HEK293 (cell line): Measurements from ENCODE around the gene ENKUR.

Source experiments
- CTCF ChIA-PET: fragments of 350-600 bp; formaldehyde crosslinking; extraction: SDS; loops from one replicate; lab custom pipeline; 2021; ENCODE audit warnings: antibody characterized with exemption; lab: Yijun Ruan, JAX
- POLR2A ChIA-PET: fragments of 300-600 bp; formaldehyde crosslinking; extraction: SDS; loops from one replicate; lab custom pipeline; 2020; ENCODE audit warnings: antibody characterized with exemption, inconsistent platforms; lab: Yijun Ruan, JAX
- H3K27ac ChIP-seq: fragments of 200-500 bp; sonication (Bioruptor generic); 2 replicates; pipeline ENCODE4 v1.5.1; 2014; ENCODE audit warnings: low read depth, low read length, control low read depth, inconsistent platforms; ENCODE audit errors: extremely low read depth
- H3K36me3 ChIP-seq, 2 experiments: fragments of 200-500 bp in 1 of 2; sonication (Bioruptor generic) in 1 of 2; 1 replicate in 1 of 2; 2 replicates in 1 of 2; pipeline ENCODE4 v1.5.1; 2014 to 2017; ENCODE audit warnings: inconsistent platforms in 2 of 2, low read length in 2 of 2; ENCODE audit not compliant: control insufficient read depth in 2 of 2, insufficient read depth in 1 of 2
- H3K4me1 ChIP-seq: fragments of 200-500 bp; sonication (Bioruptor generic); 2 replicates; pipeline ENCODE4 v1.5.1; 2014; ENCODE audit warnings: mild to moderate bottlenecking, low read length, inconsistent platforms; ENCODE audit not compliant: control insufficient read depth, insufficient read depth
- H3K4me3 ChIP-seq: 2 replicates; pipeline ENCODE4 v1.5.1; 2011; ENCODE audit warnings: low read depth, mild to moderate bottlenecking, control low read depth, low read length, moderate library complexity
- H3K9me3 ChIP-seq: fragments of 200-500 bp; sonication (Bioruptor generic); 2 replicates; pipeline ENCODE4 v1.5.1; 2014; ENCODE audit warnings: low read depth, low read length, inconsistent platforms; ENCODE audit not compliant: control insufficient read depth, insufficient read depth
- BCL11B ChIP-seq: fragments of 450-650 bp; formaldehyde crosslinking; IDR thresholded peaks from 2 replicates; pipeline ENCODE4 v1.5.1; 2016; ENCODE audit warnings: low read depth, missing biosample characterization, missing genetic modification characterization
- FEZF1 ChIP-seq: fragments of 450-650 bp; formaldehyde crosslinking; IDR thresholded peaks from 2 replicates; pipeline ENCODE4 v1.5.1; 2016; ENCODE audit warnings: missing biosample characterization, missing genetic modification characterization
- KLF8 ChIP-seq: fragments of 450-650 bp; formaldehyde crosslinking; IDR thresholded peaks from 2 replicates; pipeline ENCODE4 v1.5.1; 2016; ENCODE audit warnings: missing biosample characterization, missing genetic modification characterization
- PRDM1 ChIP-seq: fragments of 450-650 bp; formaldehyde crosslinking; IDR thresholded peaks from 2 replicates; pipeline ENCODE4; 2016; ENCODE audit warnings: missing biosample characterization, missing genetic modification characterization
- WT1 ChIP-seq: fragments of 450-650 bp; formaldehyde crosslinking; IDR thresholded peaks from 2 replicates; pipeline ENCODE4 v1.5.1; 2016; ENCODE audit warnings: missing biosample characterization, missing genetic modification characterization
- ZBTB48 ChIP-seq: fragments of 450-650 bp; formaldehyde crosslinking; IDR thresholded peaks from 2 replicates; pipeline ENCODE4 v1.5.1; 2016; ENCODE audit warnings: missing biosample characterization, missing genetic modification characterization
- ZFHX2 ChIP-seq: fragments of 450-650 bp; formaldehyde crosslinking; conservative IDR thresholded peaks from 2 replicates; pipeline ENCODE4 v1.5.1; 2016; ENCODE audit warnings: missing biosample characterization, missing genetic modification characterization
- ZNF146 ChIP-seq: fragments of 450-650 bp; formaldehyde crosslinking; IDR thresholded peaks from 2 replicates; pipeline ENCODE4 v1.5.1; 2016; ENCODE audit warnings: missing biosample characterization, missing genetic modification characterization
- ZNF214 ChIP-seq: fragments of 450-650 bp; formaldehyde crosslinking; IDR thresholded peaks from 2 replicates; pipeline ENCODE4 v1.5.1; 2017; ENCODE audit warnings: missing biosample characterization, mild to moderate bottlenecking, missing genetic modification characterization, borderline replicate concordance
- ZNF350 ChIP-seq: fragments of 450-650 bp; formaldehyde crosslinking; IDR thresholded peaks from 2 replicates; pipeline ENCODE4 v1.5.0; 2017; ENCODE audit warnings: missing biosample characterization, mild to moderate bottlenecking, missing genetic modification characterization
- ZNF404 ChIP-seq: fragments of 450-650 bp; formaldehyde crosslinking; IDR thresholded peaks from 2 replicates; pipeline ENCODE4 v1.5.1; 2017; ENCODE audit warnings: missing biosample characterization, missing genetic modification characterization
- ZNF514 ChIP-seq: fragments of 450-650 bp; formaldehyde crosslinking; IDR thresholded peaks from 2 replicates; pipeline ENCODE4 v1.5.1; 2016; ENCODE audit warnings: missing biosample characterization, missing genetic modification characterization
- ZNF561 ChIP-seq: fragments of 450-650 bp; IDR thresholded peaks from 2 replicates; pipeline ENCODE4 v1.5.1; 2018; ENCODE audit warnings: missing biosample characterization, missing genetic modification characterization, borderline replicate concordance
- ZNF600 ChIP-seq: fragments of 450-650 bp; formaldehyde crosslinking; IDR thresholded peaks from 2 replicates; pipeline ENCODE4 v1.5.1; 2016; ENCODE audit warnings: missing biosample characterization, missing genetic modification characterization
- ZNF654 ChIP-seq: fragments of 450-650 bp; formaldehyde crosslinking; IDR thresholded peaks from 2 replicates; pipeline ENCODE4 v1.5.1; 2016; ENCODE audit warnings: low read depth, missing biosample characterization, missing genetic modification characterization
- ZNF660 ChIP-seq: fragments of 450-650 bp; IDR thresholded peaks from 2 replicates; pipeline ENCODE4 v1.5.1; 2018; ENCODE audit warnings: missing biosample characterization, mild to moderate bottlenecking, missing genetic modification characterization
- ZNF707 ChIP-seq: fragments of 450-650 bp; formaldehyde crosslinking; IDR thresholded peaks from 2 replicates; pipeline ENCODE4 v1.5.1; 2016; ENCODE audit warnings: missing biosample characterization, missing genetic modification characterization
- ZNF791 ChIP-seq: fragments of 450-650 bp; formaldehyde crosslinking; IDR thresholded peaks from 2 replicates; pipeline ENCODE4 v1.5.1; 2016; ENCODE audit warnings: missing biosample characterization, missing genetic modification characterization
- TF ChIP-seq, protein P1 (sequence below): fragments of 450-650 bp; IDR thresholded peaks from 2 replicates; pipeline ENCODE4 v1.5.1; 2018; ENCODE audit warnings: missing biosample characterization, mild to moderate bottlenecking, missing genetic modification characterization
- TF ChIP-seq, protein P2 (sequence below): fragments of 450-650 bp; formaldehyde crosslinking; conservative IDR thresholded peaks from 2 replicates; pipeline ENCODE4 v1.5.1; 2016; ENCODE audit warnings: low read depth, missing biosample characterization, missing genetic modification characterization
- TF ChIP-seq, protein P3 (sequence below): fragments of 450-650 bp; formaldehyde crosslinking; IDR thresholded peaks from 2 replicates; pipeline ENCODE4 v1.5.1; 2016; ENCODE audit warnings: missing biosample characterization, missing genetic modification characterization

ENKUR gene

DNA sequence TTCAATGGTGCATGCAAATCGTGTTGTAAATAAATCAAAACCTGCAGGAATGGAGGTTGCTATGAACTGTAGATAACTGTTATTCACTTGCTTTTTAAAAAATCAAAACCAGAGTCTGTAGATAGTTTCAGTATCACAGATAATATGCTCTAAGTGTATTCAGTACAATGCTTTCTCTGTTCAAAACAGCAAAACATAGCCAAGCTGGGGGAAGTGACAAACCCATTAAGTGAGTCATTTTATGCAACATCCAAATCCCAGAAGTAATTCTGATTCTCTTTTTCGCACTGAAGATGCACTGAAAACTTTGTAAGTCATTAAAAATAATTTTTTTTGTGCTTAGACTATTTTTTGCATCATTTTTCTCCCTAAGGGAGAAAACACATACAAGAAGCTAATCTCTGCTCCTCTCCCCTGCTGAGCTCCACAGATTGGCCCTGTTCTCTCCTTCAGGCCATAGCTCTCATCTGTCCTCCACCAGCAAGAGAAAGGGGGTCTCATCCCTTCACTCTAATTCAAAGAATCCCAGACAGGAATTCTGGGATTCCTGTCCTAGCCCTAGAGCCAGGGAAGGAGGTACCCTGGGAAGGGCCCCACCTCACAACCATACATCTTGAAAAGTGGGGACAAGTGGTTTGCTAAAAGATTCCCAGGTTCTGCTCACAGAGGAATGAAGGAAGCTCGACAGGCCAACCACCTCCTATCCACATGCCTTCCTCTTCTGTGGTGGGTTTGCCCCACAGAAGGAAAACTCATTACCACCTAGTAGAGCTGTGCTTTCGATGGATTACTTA is 68.5 kb downstream of the ENKUR start (continued):
- TF ChIP-seq, protein P1, sequence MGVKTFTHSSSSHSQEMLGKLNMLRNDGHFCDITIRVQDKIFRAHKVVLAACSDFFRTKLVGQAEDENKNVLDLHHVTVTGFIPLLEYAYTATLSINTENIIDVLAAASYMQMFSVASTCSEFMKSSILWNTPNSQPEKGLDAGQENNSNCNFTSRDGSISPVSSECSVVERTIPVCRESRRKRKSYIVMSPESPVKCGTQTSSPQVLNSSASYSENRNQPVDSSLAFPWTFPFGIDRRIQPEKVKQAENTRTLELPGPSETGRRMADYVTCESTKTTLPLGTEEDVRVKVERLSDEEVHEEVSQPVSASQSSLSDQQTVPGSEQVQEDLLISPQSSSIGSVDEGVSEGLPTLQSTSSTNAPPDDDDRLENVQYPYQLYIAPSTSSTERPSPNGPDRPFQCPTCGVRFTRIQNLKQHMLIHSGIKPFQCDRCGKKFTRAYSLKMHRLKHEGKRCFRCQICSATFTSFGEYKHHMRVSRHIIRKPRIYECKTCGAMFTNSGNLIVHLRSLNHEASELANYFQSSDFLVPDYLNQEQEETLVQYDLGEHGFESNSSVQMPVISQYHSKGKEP (tag by site-specific recombination): no peak
- TF ChIP-seq ZNF707 (tag by site-specific recombination): no peak

DNA sequence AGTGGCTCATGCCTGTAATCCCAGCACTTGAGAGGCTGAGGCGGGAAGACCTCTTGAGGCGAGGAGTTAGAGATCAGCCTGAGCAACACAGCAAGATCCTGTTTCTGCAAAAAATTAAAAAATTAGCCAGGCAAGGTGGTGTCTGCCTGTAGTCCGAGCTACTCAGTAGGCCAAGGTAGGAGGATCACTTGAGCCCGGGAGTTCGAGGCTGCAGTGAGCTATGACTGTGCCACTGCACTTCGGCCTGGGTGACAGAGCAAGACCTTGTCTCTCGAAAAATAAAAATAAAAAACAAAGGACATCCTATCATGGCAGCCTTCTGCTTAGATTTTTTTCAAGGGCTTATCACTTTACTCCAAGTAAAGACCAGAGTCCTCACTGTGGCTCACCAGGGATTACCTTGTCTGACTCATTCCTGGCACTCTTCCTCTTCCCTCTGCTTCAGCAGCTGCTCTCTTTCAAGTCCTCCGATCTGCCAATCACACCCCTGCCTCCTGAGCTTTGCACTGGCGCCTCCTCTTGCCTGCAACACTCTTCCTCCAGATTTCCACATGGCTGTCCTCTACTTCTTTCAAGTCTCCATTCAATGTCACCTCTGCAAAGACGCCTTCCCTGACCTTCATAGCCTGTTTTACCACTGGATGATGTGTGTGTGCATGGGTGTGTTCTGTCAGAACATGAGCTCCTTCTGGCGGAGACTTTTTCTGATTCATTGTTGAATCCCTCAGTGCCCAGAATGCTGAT is 71.3 kb downstream of the ENKUR start:
- H3K9me3 ChIP-seq: no peaks in the 10 kb centered on the region
- CTCF ChIA-PET: interaction anchor here (1.5 kb wide), 1 partner anchor 19 kb away, joined by 3 read pairs; no protein-coding TSS in a partner anchor
- H3K27ac ChIP-seq: no peak overlapping the region
- no peaks in the 10 kb centered on the region for H3K4me1 ChIP-seq
- POLR2A ChIA-PET: no interaction called here
- H3K36me3 ChIP-seq: no peaks in the 10 kb centered on the region
- H3K4me3 ChIP-seq: no peak overlapping the region
- TF ChIP-seq ZNF654 (tag by site-specific recombination) (peak; percentile 19), WT1 (no peak), PRDM1 (tag by site-specific recombination) (no peak), ZNF214 (tag by site-specific recombination) (no peak), KLF8 (tag by site-specific recombination) (no peak), ZNF561 (no peak), ZNF146 (tag by site-specific recombination) (no peak), ZNF514 (tag by site-specific recombination) (no peak), ZFHX2 (no peak), ZBTB48 (no peak), ZNF791 (no peak), ZNF660 (no peak), FEZF1 (tag by site-specific recombination) (peak; percentile 12; the same call in 1 of the 2 replicates), ZNF404 (no peak), ZNF350 (no peak), ZNF600 (0 out of 2 replicates have a peak, but pooled peaks have one; percentile 23), BCL11B (tag by site-specific recombination) (no peak)
- TF ChIP-seq, protein P2, sequence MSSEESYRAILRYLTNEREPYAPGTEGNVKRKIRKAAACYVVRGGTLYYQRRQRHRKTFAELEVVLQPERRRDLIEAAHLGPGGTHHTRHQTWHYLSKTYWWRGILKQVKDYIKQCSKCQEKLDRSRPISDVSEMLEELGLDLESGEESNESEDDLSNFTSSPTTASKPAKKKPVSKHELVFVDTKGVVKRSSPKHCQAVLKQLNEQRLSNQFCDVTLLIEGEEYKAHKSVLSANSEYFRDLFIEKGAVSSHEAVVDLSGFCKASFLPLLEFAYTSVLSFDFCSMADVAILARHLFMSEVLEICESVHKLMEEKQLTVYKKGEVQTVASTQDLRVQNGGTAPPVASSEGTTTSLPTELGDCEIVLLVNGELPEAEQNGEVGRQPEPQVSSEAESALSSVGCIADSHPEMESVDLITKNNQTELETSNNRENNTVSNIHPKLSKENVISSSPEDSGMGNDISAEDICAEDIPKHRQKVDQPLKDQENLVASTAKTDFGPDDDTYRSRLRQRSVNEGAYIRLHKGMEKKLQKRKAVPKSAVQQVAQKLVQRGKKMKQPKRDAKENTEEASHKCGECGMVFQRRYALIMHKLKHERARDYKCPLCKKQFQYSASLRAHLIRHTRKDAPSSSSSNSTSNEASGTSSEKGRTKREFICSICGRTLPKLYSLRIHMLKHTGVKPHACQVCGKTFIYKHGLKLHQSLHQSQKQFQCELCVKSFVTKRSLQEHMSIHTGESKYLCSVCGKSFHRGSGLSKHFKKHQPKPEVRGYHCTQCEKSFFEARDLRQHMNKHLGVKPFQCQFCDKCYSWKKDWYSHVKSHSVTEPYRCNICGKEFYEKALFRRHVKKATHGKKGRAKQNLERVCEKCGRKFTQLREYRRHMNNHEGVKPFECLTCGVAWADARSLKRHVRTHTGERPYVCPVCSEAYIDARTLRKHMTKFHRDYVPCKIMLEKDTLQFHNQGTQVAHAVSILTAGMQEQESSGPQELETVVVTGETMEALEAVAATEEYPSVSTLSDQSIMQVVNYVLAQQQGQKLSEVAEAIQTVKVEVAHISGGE (tag by site-specific recombination): no peak
- TF ChIP-seq, protein P3, sequence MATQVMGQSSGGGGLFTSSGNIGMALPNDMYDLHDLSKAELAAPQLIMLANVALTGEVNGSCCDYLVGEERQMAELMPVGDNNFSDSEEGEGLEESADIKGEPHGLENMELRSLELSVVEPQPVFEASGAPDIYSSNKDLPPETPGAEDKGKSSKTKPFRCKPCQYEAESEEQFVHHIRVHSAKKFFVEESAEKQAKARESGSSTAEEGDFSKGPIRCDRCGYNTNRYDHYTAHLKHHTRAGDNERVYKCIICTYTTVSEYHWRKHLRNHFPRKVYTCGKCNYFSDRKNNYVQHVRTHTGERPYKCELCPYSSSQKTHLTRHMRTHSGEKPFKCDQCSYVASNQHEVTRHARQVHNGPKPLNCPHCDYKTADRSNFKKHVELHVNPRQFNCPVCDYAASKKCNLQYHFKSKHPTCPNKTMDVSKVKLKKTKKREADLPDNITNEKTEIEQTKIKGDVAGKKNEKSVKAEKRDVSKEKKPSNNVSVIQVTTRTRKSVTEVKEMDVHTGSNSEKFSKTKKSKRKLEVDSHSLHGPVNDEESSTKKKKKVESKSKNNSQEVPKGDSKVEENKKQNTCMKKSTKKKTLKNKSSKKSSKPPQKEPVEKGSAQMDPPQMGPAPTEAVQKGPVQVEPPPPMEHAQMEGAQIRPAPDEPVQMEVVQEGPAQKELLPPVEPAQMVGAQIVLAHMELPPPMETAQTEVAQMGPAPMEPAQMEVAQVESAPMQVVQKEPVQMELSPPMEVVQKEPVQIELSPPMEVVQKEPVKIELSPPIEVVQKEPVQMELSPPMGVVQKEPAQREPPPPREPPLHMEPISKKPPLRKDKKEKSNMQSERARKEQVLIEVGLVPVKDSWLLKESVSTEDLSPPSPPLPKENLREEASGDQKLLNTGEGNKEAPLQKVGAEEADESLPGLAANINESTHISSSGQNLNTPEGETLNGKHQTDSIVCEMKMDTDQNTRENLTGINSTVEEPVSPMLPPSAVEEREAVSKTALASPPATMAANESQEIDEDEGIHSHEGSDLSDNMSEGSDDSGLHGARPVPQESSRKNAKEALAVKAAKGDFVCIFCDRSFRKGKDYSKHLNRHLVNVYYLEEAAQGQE (tag by site-specific recombination): no peak
